Measurements from ENCODE around the gene PIAS3.
"Not testable (repeated sequence)": the region's sequence is repeated elsewhere in the genome, so short reads cannot be mapped to it uniquely, and the experiment has no call there.

Gene PIAS3

GRCh38 chr1:145822779-145823331 is 36.0 kb downstream of the PIAS3 start:
- DNase-seq: not testable (repeated sequence)

- peak; percentile 45 for DNase-seq
These were observed 40.8 kb downstream of the PIAS3 start for GRCh38 chr1:145818095-145818494.

- DNase-seq: not testable (repeated sequence)
These were observed 45.7 kb downstream of the PIAS3 start for GRCh38 chr1:145812977-145813810.

GRCh38 chr1:145806844-145807243 is 52.0 kb downstream of the PIAS3 start:
- DNase-seq: no peak

- no peak for DNase-seq
These were observed 52.5 kb downstream of the PIAS3 start for GRCh38 chr1:145806408-145806807.

- DNase-seq: no peak
These were observed 53.8 kb downstream of the PIAS3 start for GRCh38 chr1:145805057-145805456.

- no peak for DNase-seq
These were observed 54.4 kb downstream of the PIAS3 start for GRCh38 chr1:145804235-145805045.

GRCh38 chr1:145799806-145800205 is 59.1 kb downstream of the PIAS3 start:
- DNase-seq: no peak
